HG03135 (cell line): ENCODE data around the gene FAXDC2.
"Not testable (repeated sequence)": the region's sequence is repeated elsewhere in the genome, so short reads cannot be mapped to it uniquely, and the experiment has no call there.

Source experiments
- ATAC-seq: cut with Tn5 transposase; IDR thresholded peaks from one replicate; pipeline ENCODE4 v1.9.1; 2021; ENCODE audit warnings: mild to moderate bottlenecking, moderate library complexity; ENCODE audit not compliant: unreplicated experiment

The FAXDC2 gene

GRCh38 chr5:154831451-154831850, 19.0 kb downstream of the FAXDC2 start:
- no peak for ATAC-seq

- ATAC-seq = no peak
Measured at GRCh38 chr5:154830596-154830995, 19.8 kb downstream of the FAXDC2 start.

- no peak for ATAC-seq
Measured at GRCh38 chr5:154830219-154830595, 20.2 kb downstream of the FAXDC2 start.

- no peak for ATAC-seq
Measured at GRCh38 chr5:154829589-154830218, 20.7 kb downstream of the FAXDC2 start.

- ATAC-seq = no peak
Measured at GRCh38 chr5:154829181-154829588, 21.2 kb downstream of the FAXDC2 start.

GRCh38 chr5:154824070-154824469, 26.3 kb downstream of the FAXDC2 start:
- ATAC-seq = no peak

GRCh38 chr5:154823605-154824004, 26.8 kb downstream of the FAXDC2 start:
- ATAC-seq = no peak

GRCh38 chr5:154822896-154823295, 27.5 kb downstream of the FAXDC2 start:
- ATAC-seq = not testable (repeated sequence)

- ATAC-seq = no peak
Measured at GRCh38 chr5:154820383-154820782, 30.0 kb downstream of the FAXDC2 start.

- no peak for ATAC-seq
Measured at GRCh38 chr5:154819546-154819945, 30.9 kb downstream of the FAXDC2 start.

- no peak for ATAC-seq
Measured at GRCh38 chr5:154818471-154819116, 31.8 kb downstream of the FAXDC2 start.

- no peak for ATAC-seq
Measured at GRCh38 chr5:154817815-154818214, 32.6 kb downstream of the FAXDC2 start.

GRCh38 chr5:154816891-154817492, 33.4 kb downstream of the FAXDC2 start:
- no peak for ATAC-seq

GRCh38 chr5:154815684-154816247, 34.6 kb downstream of the FAXDC2 start:
- no peak for ATAC-seq

GRCh38 chr5:154815025-154815424, 35.4 kb downstream of the FAXDC2 start:
- no peak for ATAC-seq

- ATAC-seq = no peak
Measured at GRCh38 chr5:154813736-154814135, 36.7 kb downstream of the FAXDC2 start.

- no peak for ATAC-seq
Measured at GRCh38 chr5:154813158-154813557, 37.2 kb downstream of the FAXDC2 start.

- ATAC-seq = no peak
Measured at GRCh38 chr5:154811653-154812465, 38.5 kb downstream of the FAXDC2 start.

GRCh38 chr5:154811239-154811638, 39.2 kb downstream of the FAXDC2 start:
- no peak for ATAC-seq

- no peak for ATAC-seq
Measured at GRCh38 chr5:154806176-154806575, 44.2 kb downstream of the FAXDC2 start.

- ATAC-seq = no peak
Measured at GRCh38 chr5:154802050-154802449, 48.4 kb downstream of the FAXDC2 start.
